Smooth muscle cell (in vitro differentiated cells): ENCODE measurements around the gene SPATA1. TPM values are rescaled to one million over a fixed set of nuclear protein-coding genes. Genes with fewer than 3 reads are reported as not detected.

Experiments used
- DNase-seq: peaks from one replicate; lab custom pipeline; 2025; ENCODE audit not compliant: unreplicated experiment; lab: John Stamatoyannopoulos, UW
- H2AFZ ChIP-seq: fragments of 200-600 bp; sonication (generic); 2 replicates; pipeline ENCODE4 v1.6.0; 2016; ENCODE audit warnings: antibody characterized with exemption, low read depth, mild to moderate bottlenecking
- H3F3A ChIP-seq: fragments of 200-600 bp; sonication (generic); 2 replicates; pipeline ENCODE4 v1.6.0; 2017; ENCODE audit warnings: antibody characterized with exemption, low read depth
- H3K27ac ChIP-seq: fragments of 200-600 bp; sonication (generic); 2 replicates; pipeline ENCODE4 v1.5.1; 2016; ENCODE audit warnings: low read depth, mild to moderate bottlenecking
- H3K27me3 ChIP-seq: fragments of 200-600 bp; sonication (generic); 2 replicates; pipeline ENCODE4 v1.6.1; 2016; ENCODE audit warnings: low read depth, mild to moderate bottlenecking
- H3K36me3 ChIP-seq: fragments of 200-600 bp; sonication (generic); 2 replicates; pipeline ENCODE4 v1.5.1; 2016; ENCODE audit warnings: low read depth
- H3K4me1 ChIP-seq: fragments of 200-600 bp; sonication (generic); 2 replicates; pipeline ENCODE4 v1.5.1; 2016; ENCODE audit warnings: low read depth
- H3K4me2 ChIP-seq: fragments of 200-600 bp; sonication (generic); 2 replicates; pipeline ENCODE4 v1.6.0; 2016; ENCODE audit warnings: mild to moderate bottlenecking
- H3K4me3 ChIP-seq: fragments of 200-600 bp; sonication (generic); 2 replicates; pipeline ENCODE4 v1.5.1; 2016; ENCODE audit warnings: mild to moderate bottlenecking
- H3K79me2 ChIP-seq: fragments of 200-600 bp; sonication (generic); 2 replicates; pipeline ENCODE4 v1.6.0; 2016; ENCODE audit warnings: low read depth, mild to moderate bottlenecking
- H3K9ac ChIP-seq: fragments of 200-600 bp; sonication (generic); 2 replicates; pipeline ENCODE4 v1.6.0; 2016; ENCODE audit warnings: low read depth
- H3K9me3 ChIP-seq: fragments of 200-600 bp; sonication (generic); replicated peaks from 2 replicates; pipeline ENCODE4 v1.5.1; 2016; ENCODE audit warnings: low read depth
- H4K20me1 ChIP-seq: fragments of 200-600 bp; sonication (generic); 2 replicates; pipeline ENCODE4 v1.6.0; 2016; ENCODE audit warnings: low read depth
- CTCF ChIP-seq: fragments of 200-600 bp; sonication (generic); IDR thresholded peaks from 2 replicates; pipeline ENCODE4 v1.5.1; 2017; ENCODE audit warnings: borderline replicate concordance, mild to moderate bottlenecking, antibody characterized with exemption; ENCODE audit not compliant: insufficient read depth, poor library complexity, severe bottlenecking
- WGBS: methylation state at CpG from one replicate; pipeline ENCODE4 v1.1.7; 2016; ENCODE audit warnings: low lambda C conversion rate; 5-methylcytosine and 5-hydroxymethylcytosine counted together
- polyA plus RNA-seq: library from polyadenylated mRNA; unstranded; fragments of >200 nt; fragmentation: Nextera tagmentation; extraction: Ambion mirVana; gene quantifications from 2 replicates; pipeline ENCODE4 v1.2.1, GENCODE V29; 2016
- total RNA-seq: library from RNA; depleted of rRNA; stranded (reverse); fragments of >200 nt; gene quantifications from 2 replicates; pipeline ENCODE4 v1.2.3, GENCODE V29; 2014

SPATA1 gene
- total and polyA plus RNA-seq, 2 experiments from 2014 or later = 0.94 to 2.3 TPM

- no peaks in the 10 kb centered on the region for H3K27me3 ChIP-seq
- no peak overlapping the region for H3K4me3 ChIP-seq
- no peak for DNase-seq
- H3K4me2 ChIP-seq = peak overlapping the region; percentile 27
- H3K27ac ChIP-seq = peak overlapping the region; percentile 85
- peaks cover 21% of the 10 kb centered on the region for H3K4me1 ChIP-seq
- H3K9me3 ChIP-seq = no peaks in the 10 kb centered on the region
- no peak overlapping the region for H3K9ac ChIP-seq
- no peaks in the 10 kb centered on the region for H4K20me1 ChIP-seq
- peak overlapping the region; percentile 26 for H2AFZ ChIP-seq
- H3K36me3 ChIP-seq = no peaks in the 10 kb centered on the region
- H3K79me2 ChIP-seq = no peaks in the 10 kb centered on the region
- peaks cover 2% of the 10 kb centered on the region for H3F3A ChIP-seq
- 38% methylated on average over 7 of the region's 7 CpGs for WGBS
- TF ChIP-seq CTCF = no peak
These were observed 76.8 kb downstream of the SPATA1 start for GRCh38 chr1:84582802-84583587.

- H3K4me3 ChIP-seq = no peak overlapping the region
- H3K4me1 ChIP-seq = peaks cover 21% of the 10 kb centered on the region
- H3K27me3 ChIP-seq = no peaks in the 10 kb centered on the region
- DNase-seq = no peak
- peak overlapping the region; percentile 78 for H2AFZ ChIP-seq
- H3F3A ChIP-seq = peaks cover 2% of the 10 kb centered on the region
- peak overlapping the region; percentile 27 for H3K4me2 ChIP-seq
- no peaks in the 10 kb centered on the region for H3K79me2 ChIP-seq
- no peaks in the 10 kb centered on the region for H3K36me3 ChIP-seq
- WGBS = 55% methylated on average over 10 of the region's 10 CpGs
- H3K9me3 ChIP-seq = no peaks in the 10 kb centered on the region
- TF ChIP-seq CTCF = no peak
- H3K27ac ChIP-seq = peak overlapping the region; percentile 85
- no peaks in the 10 kb centered on the region for H4K20me1 ChIP-seq
- no peak overlapping the region for H3K9ac ChIP-seq
These were observed 77.5 kb downstream of the SPATA1 start for GRCh38 chr1:84583648-84584047.

- Histone ChIP-seq H3K4me1 (peaks cover 21% of the 10 kb centered on the region), H3K36me3 (no peaks in the 10 kb centered on the region), H3K79me2 (no peaks in the 10 kb centered on the region), H3K9me3 (no peaks in the 10 kb centered on the region), H3K4me2 (peak overlapping the region; percentile 27), H3K9ac (no peak overlapping the region), H3K4me3 (no peak overlapping the region), H3F3A (peaks cover 2% of the 10 kb centered on the region), H2AFZ (peak overlapping the region; percentile 78), H4K20me1 (no peaks in the 10 kb centered on the region), H3K27me3 (no peaks in the 10 kb centered on the region), H3K27ac (peak overlapping the region; percentile 85)
- no peak for DNase-seq
- no peak for TF ChIP-seq CTCF
- WGBS = 74% methylated on average over 2 of the region's 2 CpGs
These were observed 77.9 kb downstream of the SPATA1 start for GRCh38 chr1:84584126-84584525.

GRCh38 chr1:84585803-84586202 lies 79.6 kb downstream of the SPATA1 start:
- H3K9me3 ChIP-seq = no peaks in the 10 kb centered on the region
- H2AFZ ChIP-seq = no peak overlapping the region
- no peak for DNase-seq
- H3K4me3 ChIP-seq = no peak overlapping the region
- peaks cover 21% of the 10 kb centered on the region for H3K4me1 ChIP-seq
- no peaks in the 10 kb centered on the region for H3K27me3 ChIP-seq
- peaks cover 2% of the 10 kb centered on the region for H3F3A ChIP-seq
- no peaks in the 10 kb centered on the region for H3K79me2 ChIP-seq
- H3K36me3 ChIP-seq = no peaks in the 10 kb centered on the region
- WGBS = 71% methylated on average over 1 of the region's 1 CpG
- H3K9ac ChIP-seq = no peak overlapping the region
- TF ChIP-seq CTCF = no peak
- no peak overlapping the region for H3K4me2 ChIP-seq
- H3K27ac ChIP-seq = no peak overlapping the region
- H4K20me1 ChIP-seq = no peaks in the 10 kb centered on the region
